GM12891 (cell line): Measurements from ENCODE around the gene CNOT6L.

Experiments used
- POLR2A ChIP-seq: IDR thresholded peaks from 2 replicates; pipeline ENCODE4 v1.6.1; 2011; ENCODE audit warnings: low read depth, low read length, control low read depth
- POLR2AphosphoS5 ChIP-seq: IDR thresholded peaks from 2 replicates; pipeline ENCODE4 v1.6.1; 2011; ENCODE audit warnings: low read depth, low read length, control low read depth
- TAF1 ChIP-seq: IDR thresholded peaks from 2 replicates; pipeline ENCODE4 v1.6.1; 2011; ENCODE audit warnings: low read depth, low read length, control low read depth

DNA sequence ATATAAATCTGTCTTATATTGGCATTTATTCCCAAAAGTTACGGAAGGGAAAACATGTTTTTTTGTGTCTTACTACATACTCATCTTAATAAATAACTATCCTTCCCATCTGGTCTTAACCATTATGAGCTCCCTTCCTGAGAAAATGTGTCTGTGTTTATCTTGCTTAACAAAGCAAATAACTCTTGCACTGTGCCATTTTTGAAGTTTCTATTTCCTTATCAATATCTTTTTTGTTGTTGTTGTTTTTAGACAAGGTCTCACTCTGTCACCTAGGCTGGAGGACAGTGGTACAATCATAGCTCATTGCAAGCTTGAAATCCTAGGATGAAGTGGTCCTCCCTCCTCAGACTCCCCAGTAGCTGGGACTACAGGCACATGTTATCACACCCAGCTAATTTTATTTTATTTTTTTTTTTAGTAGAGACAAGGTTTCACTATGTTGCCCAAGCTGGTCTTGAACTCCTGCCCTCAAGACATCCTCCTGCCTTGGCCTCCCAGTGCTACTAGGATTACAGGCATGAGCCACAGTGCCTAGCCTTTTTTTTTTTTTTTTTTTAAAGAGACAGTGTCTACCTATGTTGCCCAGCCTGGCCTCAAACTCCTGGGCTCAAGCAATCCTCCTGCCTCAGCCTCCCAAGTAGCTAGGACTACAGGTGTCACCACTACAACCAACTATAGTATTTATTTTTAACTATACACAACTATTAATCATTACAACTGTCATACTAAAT lies 36.9 kb downstream of the CNOT6L start:
- TF ChIP-seq TAF1: no peak
- no peak for TF ChIP-seq POLR2A
- TF ChIP-seq POLR2AphosphoS5: no peak
